ENCODE measurements around the gene CASP12. TPM values are rescaled to one million over a fixed set of nuclear protein-coding genes. Genes with fewer than 3 reads are reported as not detected.
"Not testable (repeated sequence)": the region's sequence is repeated elsewhere in the genome, so short reads cannot be mapped to it uniquely, and the experiment has no call there.

Gene CASP12
- polyA plus RNA-seq, 1 donor (not counting 4 experiments of a cell fraction or from before 2014, with no cell fraction given) = not detected

GRCh38 chr11:104944076-104944475 is 45.8 kb upstream of the CASP12 start:
- DNase-seq (ENCODE audit: low read depth, low spot score) (no peak), FAIRE-seq (no peak)
- no peak overlapping the region for H3K9ac ChIP-seq (ENCODE audit: control insufficient read depth, extremely low read depth, insufficient read depth, low read length)
- no peaks in the 10 kb centered on the region for H3K9me3 ChIP-seq (ENCODE audit: control insufficient read depth, low read depth, low read length)
- no peaks in the 10 kb centered on the region for H3K27me3 ChIP-seq (ENCODE audit: control insufficient read depth, extremely low read depth, insufficient read depth, low read length)
- H3K79me2 ChIP-seq (ENCODE audit: control insufficient read depth, insufficient read depth, low read length) = no peaks in the 10 kb centered on the region
- H3K4me3 ChIP-seq (ENCODE audit: control insufficient read depth in 2 of 3, extremely low read depth in 1 of 3, insufficient read depth in 2 of 3, low read depth in 1 of 3, low read length in 3 of 3) = no peak overlapping the region
- no peak overlapping the region for H3K4me2 ChIP-seq (ENCODE audit: control insufficient read depth, extremely low read depth, insufficient read depth, low read depth, low read length)
- peaks cover 14 to 16% of the 10 kb centered on the region in 2 experiments for H3K36me3 ChIP-seq (ENCODE audit: control insufficient read depth in 2 of 2, extremely low read depth in 1 of 2, insufficient read depth in 2 of 2, low read length in 2 of 2)
- TF ChIP-seq EZH2 (IDR thresholded peaks at IDR 0.05; ENCODE audit: low read length) = no peak
- dilution Hi-C loops (cut with MboI; ENCODE audit: extremely low pct_ligation_motif_present, low sequenced_read_pairs) = no loop called here
- no peak overlapping the region for H2AFZ ChIP-seq (ENCODE audit: control insufficient read depth, low read length)
- H3K9me1 ChIP-seq (ENCODE audit: control insufficient read depth, extremely low read depth, insufficient read depth, low read length) = no peaks in the 10 kb centered on the region
- no peaks in the 10 kb centered on the region for H4K20me1 ChIP-seq (ENCODE audit: control insufficient read depth, extremely low read depth, insufficient read depth, low read length)
- no peak overlapping the region for H3K27ac ChIP-seq (ENCODE audit: control insufficient read depth, insufficient read depth, low read length)
- no peaks in the 10 kb centered on the region for H3K4me1 ChIP-seq (ENCODE audit: control insufficient read depth, extremely low read depth, insufficient read depth, low read length)

GRCh38 chr11:104943561-104943960 is 45.3 kb upstream of the CASP12 start:
- dilution Hi-C loops (cut with MboI; ENCODE audit: extremely low pct_ligation_motif_present, low sequenced_read_pairs) = no loop called here
- Histone ChIP-seq H3K4me2 (ENCODE audit: control insufficient read depth, extremely low read depth, insufficient read depth, low read depth, low read length) (no peak overlapping the region), H3K79me2 (ENCODE audit: control insufficient read depth, insufficient read depth, low read length) (no peaks in the 10 kb centered on the region), H4K20me1 (ENCODE audit: control insufficient read depth, extremely low read depth, insufficient read depth, low read length) (no peaks in the 10 kb centered on the region), H3K27ac (ENCODE audit: control insufficient read depth, insufficient read depth, low read length) (no peak overlapping the region), H2AFZ (ENCODE audit: control insufficient read depth, low read length) (no peak overlapping the region), H3K9ac (ENCODE audit: control insufficient read depth, extremely low read depth, insufficient read depth, low read length) (no peak overlapping the region), H3K4me1 (ENCODE audit: control insufficient read depth, extremely low read depth, insufficient read depth, low read length) (no peaks in the 10 kb centered on the region), H3K4me3 (ENCODE audit: control insufficient read depth in 2 of 3, extremely low read depth in 1 of 3, insufficient read depth in 2 of 3, low read depth in 1 of 3, low read length in 3 of 3) (no peak overlapping the region), H3K27me3 (ENCODE audit: control insufficient read depth, extremely low read depth, insufficient read depth, low read length) (no peaks in the 10 kb centered on the region), H3K9me1 (ENCODE audit: control insufficient read depth, extremely low read depth, insufficient read depth, low read length) (no peaks in the 10 kb centered on the region), H3K36me3 (ENCODE audit: control insufficient read depth in 2 of 2, extremely low read depth in 1 of 2, insufficient read depth in 2 of 2, low read length in 2 of 2) (peaks cover 12 to 16% of the 10 kb centered on the region in 2 experiments), H3K9me3 (ENCODE audit: control insufficient read depth, low read depth, low read length) (no peaks in the 10 kb centered on the region)
- DNase-seq (ENCODE audit: low read depth, low spot score) (no peak), FAIRE-seq (no peak)
- no peak for TF ChIP-seq EZH2 (IDR thresholded peaks at IDR 0.05; ENCODE audit: low read length)
- TF ChIP-seq, protein P1, sequence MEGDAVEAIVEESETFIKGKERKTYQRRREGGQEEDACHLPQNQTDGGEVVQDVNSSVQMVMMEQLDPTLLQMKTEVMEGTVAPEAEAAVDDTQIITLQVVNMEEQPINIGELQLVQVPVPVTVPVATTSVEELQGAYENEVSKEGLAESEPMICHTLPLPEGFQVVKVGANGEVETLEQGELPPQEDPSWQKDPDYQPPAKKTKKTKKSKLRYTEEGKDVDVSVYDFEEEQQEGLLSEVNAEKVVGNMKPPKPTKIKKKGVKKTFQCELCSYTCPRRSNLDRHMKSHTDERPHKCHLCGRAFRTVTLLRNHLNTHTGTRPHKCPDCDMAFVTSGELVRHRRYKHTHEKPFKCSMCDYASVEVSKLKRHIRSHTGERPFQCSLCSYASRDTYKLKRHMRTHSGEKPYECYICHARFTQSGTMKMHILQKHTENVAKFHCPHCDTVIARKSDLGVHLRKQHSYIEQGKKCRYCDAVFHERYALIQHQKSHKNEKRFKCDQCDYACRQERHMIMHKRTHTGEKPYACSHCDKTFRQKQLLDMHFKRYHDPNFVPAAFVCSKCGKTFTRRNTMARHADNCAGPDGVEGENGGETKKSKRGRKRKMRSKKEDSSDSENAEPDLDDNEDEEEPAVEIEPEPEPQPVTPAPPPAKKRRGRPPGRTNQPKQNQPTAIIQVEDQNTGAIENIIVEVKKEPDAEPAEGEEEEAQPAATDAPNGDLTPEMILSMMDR (optimal IDR thresholded peaks at IDR 0.05 in 1 of 3, IDR thresholded peaks at IDR 0.05 in 1 of 3, conservative IDR thresholded peaks at IDR 0.05 in 1 of 3; ENCODE audit: extremely low read depth in 1 of 3, insufficient read depth in 2 of 3, low read length in 3 of 3) = no peak

DNA sequence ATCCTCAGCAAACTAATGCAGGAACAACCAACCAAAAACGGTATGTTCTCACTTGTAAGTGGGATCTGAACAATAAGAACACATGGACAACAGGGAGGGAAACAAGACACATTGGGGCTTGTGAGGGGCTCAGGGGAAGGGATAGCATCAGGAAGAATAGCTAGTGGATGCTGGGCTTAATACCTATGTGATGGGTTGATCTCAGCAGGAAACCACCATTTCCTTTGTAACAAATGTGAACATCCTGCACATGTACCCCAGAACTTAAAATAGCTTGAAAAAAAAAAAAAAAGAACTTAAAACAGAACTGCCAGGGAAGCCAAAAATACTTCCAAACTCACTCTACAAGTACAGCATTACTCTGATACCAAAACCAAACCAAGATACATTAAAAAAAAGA is 36.3 kb upstream of the CASP12 start:
- Histone ChIP-seq H4K20me1 (ENCODE audit: control insufficient read depth, extremely low read depth, insufficient read depth, low read length) (no peaks in the 10 kb centered on the region), H3K27me3 (ENCODE audit: control insufficient read depth, extremely low read depth, insufficient read depth, low read length) (no peaks in the 10 kb centered on the region), H3K4me2 (ENCODE audit: control insufficient read depth, extremely low read depth, insufficient read depth, low read depth, low read length) (no peak overlapping the region), H3K36me3 (ENCODE audit: control insufficient read depth in 2 of 2, extremely low read depth in 1 of 2, insufficient read depth in 2 of 2, low read length in 2 of 2) (no peaks in the 10 kb centered on the region), H3K4me1 (ENCODE audit: control insufficient read depth, extremely low read depth, insufficient read depth, low read length) (no peaks in the 10 kb centered on the region), H3K9me3 (ENCODE audit: control insufficient read depth, low read depth, low read length) (no peaks in the 10 kb centered on the region), H3K79me2 (ENCODE audit: control insufficient read depth, insufficient read depth, low read length) (no peaks in the 10 kb centered on the region), H2AFZ (ENCODE audit: control insufficient read depth, low read length) (no peak overlapping the region), H3K4me3 (ENCODE audit: control insufficient read depth in 2 of 3, extremely low read depth in 1 of 3, insufficient read depth in 2 of 3, low read depth in 1 of 3, low read length in 3 of 3) (no peak overlapping the region), H3K9ac (ENCODE audit: control insufficient read depth, extremely low read depth, insufficient read depth, low read length) (no peak overlapping the region), H3K9me1 (ENCODE audit: control insufficient read depth, extremely low read depth, insufficient read depth, low read length) (no peaks in the 10 kb centered on the region), H3K27ac (ENCODE audit: control insufficient read depth, insufficient read depth, low read length) (no peak overlapping the region)
- no peak for FAIRE-seq
- dilution Hi-C loops (cut with MboI; ENCODE audit: extremely low pct_ligation_motif_present, low sequenced_read_pairs) = no loop called here
- DNase-seq (ENCODE audit: low read depth, low spot score) = no peak
- no peak for TF ChIP-seq EZH2 (IDR thresholded peaks at IDR 0.05; ENCODE audit: low read length)
- TF ChIP-seq, protein P1 (optimal IDR thresholded peaks at IDR 0.05 in 1 of 3, IDR thresholded peaks at IDR 0.05 in 1 of 3, conservative IDR thresholded peaks at IDR 0.05 in 1 of 3; ENCODE audit: extremely low read depth in 1 of 3, insufficient read depth in 2 of 3, low read length in 3 of 3) = no peak

DNA sequence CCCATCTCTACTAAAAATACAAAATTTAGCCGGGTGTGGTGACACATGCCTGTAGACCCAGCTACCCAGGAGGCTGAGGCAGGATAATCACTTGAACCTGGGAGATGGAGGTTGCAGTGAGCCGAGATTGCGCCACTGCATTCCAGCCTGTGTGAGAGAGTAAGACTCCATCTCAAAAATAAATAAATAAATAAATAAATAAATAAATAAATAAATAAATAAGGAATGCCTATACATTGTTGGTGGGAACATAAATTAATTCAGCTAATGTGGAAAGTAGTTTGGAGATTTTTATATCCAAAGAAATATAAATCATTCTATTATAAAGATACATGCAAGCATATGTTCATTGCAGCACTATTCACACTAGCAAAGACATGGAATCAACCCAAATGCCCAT is 35.8 kb upstream of the CASP12 start:
- H3K4me2 ChIP-seq (ENCODE audit: control insufficient read depth, extremely low read depth, insufficient read depth, low read depth, low read length); H3K27ac ChIP-seq (ENCODE audit: control insufficient read depth, insufficient read depth, low read length); H4K20me1 ChIP-seq (ENCODE audit: control insufficient read depth, extremely low read depth, insufficient read depth, low read length); H3K79me2 ChIP-seq (ENCODE audit: control insufficient read depth, insufficient read depth, low read length); H3K9me1 ChIP-seq (ENCODE audit: control insufficient read depth, extremely low read depth, insufficient read depth, low read length); H3K27me3 ChIP-seq (ENCODE audit: control insufficient read depth, extremely low read depth, insufficient read depth, low read length); H3K9ac ChIP-seq (ENCODE audit: control insufficient read depth, extremely low read depth, insufficient read depth, low read length); FAIRE-seq; H3K4me3 ChIP-seq (ENCODE audit: control insufficient read depth in 2 of 3, extremely low read depth in 1 of 3, insufficient read depth in 2 of 3, low read depth in 1 of 3, low read length in 3 of 3); dilution Hi-C loops (cut with MboI; ENCODE audit: extremely low pct_ligation_motif_present, low sequenced_read_pairs); DNase-seq (ENCODE audit: low read depth, low spot score); H3K36me3 ChIP-seq (ENCODE audit: control insufficient read depth in 2 of 2, extremely low read depth in 1 of 2, insufficient read depth in 2 of 2, low read length in 2 of 2); H3K9me3 ChIP-seq (ENCODE audit: control insufficient read depth, low read depth, low read length); H3K4me1 ChIP-seq (ENCODE audit: control insufficient read depth, extremely low read depth, insufficient read depth, low read length); H2AFZ ChIP-seq (ENCODE audit: control insufficient read depth, low read length): not testable (repeated sequence)

Data from keratinocyte (primary cell).